Transverse colon (tissue), 4 donors: Measurements from ENCODE around the gene MPRIP.
"Not testable (repeated sequence)": the region's sequence is repeated elsewhere in the genome, so short reads cannot be mapped to it uniquely, and the experiment has no call there.

ENCODE experiments used
- CTCF ChIP-seq, 5 experiments: fragments of 200-600 bp in 3 of 5; fragments of 450-650 bp in 2 of 5; sonication (generic) in 3 of 5; IDR thresholded peaks; 1 replicate in 2 of 5; 2 replicates in 3 of 5; pipeline ENCODE4 v1.5.1; 2016 to 2017; ENCODE audit warnings: antibody characterized with exemption in 5 of 5, inconsistent platforms in 3 of 5, mild to moderate bottlenecking in 2 of 5, moderate library complexity in 1 of 5
- EP300 ChIP-seq: sonication (generic); formaldehyde crosslinking; IDR thresholded peaks from one replicate; pipeline ENCODE4 v1.6.1; 2017; ENCODE audit warnings: antibody characterized with exemption, low read depth
- POLR2A ChIP-seq: fragments of 450-650 bp; IDR thresholded peaks from one replicate; pipeline ENCODE4 v1.6.1; 2016; ENCODE audit warnings: antibody characterized with exemption, mild to moderate bottlenecking, moderate library complexity
- POLR2AphosphoS5 ChIP-seq, 3 donors: sonication (generic); formaldehyde crosslinking; IDR thresholded peaks; one replicate each; pipeline ENCODE4 v1.6.1; 2016; ENCODE audit warnings: antibody characterized with exemption in 3 of 3

- not testable (repeated sequence) for TF ChIP-seq POLR2A; POLR2AphosphoS5 (IDR thresholded peaks at IDR 0.05); CTCF (IDR thresholded peaks at IDR 0.05); EP300
Measured at GRCh38 chr17:17136221-17136620, 94.0 kb downstream of the MPRIP start.
